WERI-Rb-1 (cell line): Measurements from ENCODE around the gene SLC29A3.

Source experiments
- DNase-seq: peaks from one replicate; pipeline ENCODE4 v3.0.0-alpha.2; 2020
- H3K27ac ChIP-seq: fragments of 250-450 bp; sonication (Bioruptor Pico); 2 replicates; pipeline ENCODE4 v1.5.1; 2020; ENCODE audit warnings: mild to moderate bottlenecking, moderate library complexity
- H3K27me3 ChIP-seq: fragments of 250-450 bp; sonication (Bioruptor Pico); 2 replicates; pipeline ENCODE4 v1.5.1; 2021; ENCODE audit warnings: mild to moderate bottlenecking, low read depth, moderate library complexity; ENCODE audit not compliant: insufficient read depth, severe bottlenecking
- H3K36me3 ChIP-seq: fragments of 250-450 bp; sonication (Bioruptor Pico); 2 replicates; pipeline ENCODE4 v1.5.1; 2020; ENCODE audit warnings: mild to moderate bottlenecking, moderate library complexity
- H3K4me3 ChIP-seq: 2 replicates; pipeline ENCODE4 v1.5.1; 2011; ENCODE audit warnings: low read depth, mild to moderate bottlenecking, control low read depth, low read length
- H3K9me3 ChIP-seq: fragments of 250-450 bp; sonication (Bioruptor Pico); 2 replicates; pipeline ENCODE4 v1.5.1; 2021; ENCODE audit warnings: mild to moderate bottlenecking, moderate library complexity; ENCODE audit not compliant: severe bottlenecking
- TF ChIP-seq, protein P1 (sequence below): IDR thresholded peaks from 2 replicates; pipeline ENCODE4 v1.5.1; 2011; ENCODE audit warnings: low read depth, mild to moderate bottlenecking, control low read depth, inconsistent platforms, low read length

Gene SLC29A3

GRCh38 chr10:71392791-71393781 is 74.0 kb downstream of the SLC29A3 start:
- no peak for DNase-seq
- TF ChIP-seq, protein P1, sequence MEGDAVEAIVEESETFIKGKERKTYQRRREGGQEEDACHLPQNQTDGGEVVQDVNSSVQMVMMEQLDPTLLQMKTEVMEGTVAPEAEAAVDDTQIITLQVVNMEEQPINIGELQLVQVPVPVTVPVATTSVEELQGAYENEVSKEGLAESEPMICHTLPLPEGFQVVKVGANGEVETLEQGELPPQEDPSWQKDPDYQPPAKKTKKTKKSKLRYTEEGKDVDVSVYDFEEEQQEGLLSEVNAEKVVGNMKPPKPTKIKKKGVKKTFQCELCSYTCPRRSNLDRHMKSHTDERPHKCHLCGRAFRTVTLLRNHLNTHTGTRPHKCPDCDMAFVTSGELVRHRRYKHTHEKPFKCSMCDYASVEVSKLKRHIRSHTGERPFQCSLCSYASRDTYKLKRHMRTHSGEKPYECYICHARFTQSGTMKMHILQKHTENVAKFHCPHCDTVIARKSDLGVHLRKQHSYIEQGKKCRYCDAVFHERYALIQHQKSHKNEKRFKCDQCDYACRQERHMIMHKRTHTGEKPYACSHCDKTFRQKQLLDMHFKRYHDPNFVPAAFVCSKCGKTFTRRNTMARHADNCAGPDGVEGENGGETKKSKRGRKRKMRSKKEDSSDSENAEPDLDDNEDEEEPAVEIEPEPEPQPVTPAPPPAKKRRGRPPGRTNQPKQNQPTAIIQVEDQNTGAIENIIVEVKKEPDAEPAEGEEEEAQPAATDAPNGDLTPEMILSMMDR, result no peak
- no peaks in the 10 kb centered on the region for H3K27me3 ChIP-seq

DNA sequence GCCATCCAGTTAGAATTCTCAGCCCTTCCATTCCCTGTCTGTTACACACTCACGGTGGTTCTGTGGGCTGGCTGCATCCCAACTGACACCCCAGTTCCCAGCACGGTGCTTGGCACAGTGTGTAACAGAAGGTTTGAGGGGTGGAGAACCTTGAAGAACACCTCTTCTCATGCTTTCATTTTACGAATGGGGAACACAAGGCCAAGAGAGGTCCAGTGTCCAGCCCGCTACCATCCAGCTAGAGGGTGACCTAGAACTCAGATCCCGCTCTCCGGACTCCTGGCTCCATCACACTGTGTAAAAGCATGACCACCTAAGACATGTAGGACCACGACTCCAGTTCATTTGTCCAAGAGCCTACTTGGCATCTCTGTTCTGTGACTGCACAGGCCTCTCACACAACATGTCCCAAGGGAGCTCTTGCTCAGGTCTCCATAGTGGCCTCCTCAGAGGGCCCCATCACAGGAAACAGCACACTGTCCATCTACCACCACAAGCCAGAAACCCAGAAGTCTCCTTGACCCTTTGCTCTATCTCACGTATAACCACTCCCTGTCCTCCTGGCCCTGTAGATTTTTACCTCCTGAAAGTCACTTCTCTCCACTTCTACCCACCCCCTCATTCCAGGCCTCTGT is 74.9 kb downstream of the SLC29A3 start:
- Histone ChIP-seq H3K27ac (peak overlapping the region; percentile 99), H3K4me3 (no peak overlapping the region), H3K36me3 (peaks cover 5% of the 10 kb centered on the region), H3K27me3 (no peaks in the 10 kb centered on the region), H3K9me3 (no peaks in the 10 kb centered on the region)
- DNase-seq, result no peak
- TF ChIP-seq, protein P1, result no peak

More at GRCh38 chr10:71392791-71393781, 74.0 kb downstream of the SLC29A3 start:
- Histone ChIP-seq H3K9me3 (no peaks in the 10 kb centered on the region), H3K36me3 (no peaks in the 10 kb centered on the region; the same call in 1 of the 2 replicates), H3K4me3 (no peak overlapping the region), H3K27ac (no peak overlapping the region)

- Histone ChIP-seq H3K27ac (peak overlapping the region; percentile 99), H3K9me3 (no peaks in the 10 kb centered on the region), H3K4me3 (no peak overlapping the region), H3K36me3 (peaks cover 16% of the 10 kb centered on the region), H3K27me3 (no peaks in the 10 kb centered on the region)
- peak; percentile 95 for DNase-seq
- TF ChIP-seq, protein P1, result no peak
Observed at GRCh38 chr10:71394926-71395562, 76.0 kb downstream of the SLC29A3 start.

- Histone ChIP-seq H3K9me3 (no peaks in the 10 kb centered on the region), H3K4me3 (peak overlapping the region; percentile 56; the same call in 1 of the 2 replicates), H3K27ac (peak overlapping the region; percentile 99), H3K27me3 (no peaks in the 10 kb centered on the region), H3K36me3 (peaks cover 22% of the 10 kb centered on the region)
- DNase-seq, result no peak
- TF ChIP-seq, protein P1, result 0 out of 2 replicates have a peak, but pooled peaks have one; percentile 2
Observed at GRCh38 chr10:71395621-71396020, 76.6 kb downstream of the SLC29A3 start.

DNA sequence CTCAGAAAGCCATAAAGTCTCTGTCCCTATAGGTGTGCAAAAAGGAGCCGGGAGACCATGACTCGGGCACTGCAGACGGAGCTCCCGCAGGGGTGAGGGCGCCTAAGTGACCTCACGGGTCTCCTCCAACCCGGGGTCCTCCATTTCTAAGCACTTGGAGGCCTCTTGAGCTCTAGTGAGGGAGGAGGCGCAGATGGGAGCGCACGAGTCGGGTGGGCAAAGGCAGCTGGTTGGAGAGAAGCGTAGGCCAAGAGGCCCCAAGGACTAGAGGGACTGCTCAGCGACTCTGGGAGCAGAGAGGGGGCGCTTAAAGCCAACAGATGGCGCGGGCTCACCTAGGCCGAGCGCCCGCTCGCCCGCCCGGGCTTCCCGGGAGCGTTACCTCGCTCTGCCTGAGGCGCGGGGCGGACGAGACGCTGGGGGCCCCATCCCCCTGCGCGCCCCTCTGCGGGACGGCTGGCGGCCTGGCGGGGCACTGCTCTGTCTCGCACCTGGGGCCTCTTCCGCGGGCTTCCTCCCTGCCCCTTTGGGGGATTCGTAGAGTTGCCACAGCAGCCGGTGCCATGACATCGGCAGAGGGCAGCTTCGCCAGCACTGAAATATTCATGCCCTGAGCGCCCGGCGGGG is 77.1 kb downstream of the SLC29A3 start:
- TF ChIP-seq, protein P1, result peak; percentile 58
- DNase-seq, result peak; percentile 87
- no peaks in the 10 kb centered on the region for H3K9me3 ChIP-seq
- peak overlapping the region; percentile 99 for H3K27ac ChIP-seq
- H3K36me3 ChIP-seq, result peaks cover 27% of the 10 kb centered on the region
- H3K27me3 ChIP-seq, result no peaks in the 10 kb centered on the region
- H3K4me3 ChIP-seq, result peak overlapping the region; percentile 56
